Measurements from ENCODE around the gene MAP3K7CL.

MAP3K7CL gene

DNA sequence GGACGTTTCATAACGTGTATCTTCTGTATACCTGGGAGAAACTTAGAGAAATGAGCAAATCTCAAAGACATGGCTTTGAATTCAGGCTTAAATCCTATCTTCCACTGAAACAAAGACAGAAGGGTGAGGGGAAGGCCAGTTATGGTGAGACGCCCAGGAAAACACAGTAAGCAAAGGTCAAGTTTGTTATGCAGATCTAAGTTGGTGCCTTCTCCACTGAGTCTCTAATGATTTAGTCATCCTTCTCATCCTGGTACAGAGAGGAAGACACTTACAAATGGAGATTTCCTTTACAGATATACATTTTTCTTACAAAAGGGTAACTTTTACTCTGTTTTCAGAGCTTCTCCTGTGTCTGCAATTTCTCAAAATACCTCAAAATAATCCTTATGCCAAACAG lies 64.4 kb downstream of the MAP3K7CL start:
- no peak for TF ChIP-seq CTCF (IDR thresholded peaks at IDR 0.05; ENCODE audit: extremely low read depth, missing control alignments)
- no peak for DNase-seq (ENCODE audit: low spot score)

DNA sequence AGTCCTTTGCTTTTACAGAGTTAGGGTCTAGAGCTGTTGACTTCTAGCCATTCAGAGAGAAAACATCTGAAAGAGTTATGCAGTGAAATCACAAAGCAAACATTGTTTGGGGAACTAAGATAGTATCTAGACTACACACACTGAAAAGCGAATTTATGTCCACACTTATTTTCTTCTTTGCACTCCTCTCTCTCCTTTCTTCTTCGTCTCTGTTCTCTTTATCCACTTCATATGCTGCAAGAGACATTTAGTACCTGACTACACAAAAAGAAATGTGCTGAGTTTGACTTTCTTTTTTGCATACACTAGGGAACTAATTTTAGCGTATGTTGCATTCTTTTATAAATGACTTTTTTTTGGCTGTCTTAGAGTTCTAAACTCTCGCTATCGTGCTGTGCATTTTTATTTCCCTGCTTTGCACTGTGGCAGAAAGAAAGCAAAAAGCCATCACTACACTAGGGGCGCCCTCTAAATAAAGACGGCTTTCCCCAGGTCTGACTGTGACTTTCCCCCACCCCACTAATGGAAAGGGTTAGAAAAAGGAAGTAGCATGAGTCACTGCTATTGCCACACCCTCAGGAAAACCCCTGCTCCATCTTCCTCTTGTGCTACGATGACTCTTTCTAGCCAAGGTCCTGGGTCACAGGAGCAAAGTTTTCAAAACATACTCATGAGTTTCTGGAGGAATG lies 65.7 kb downstream of the MAP3K7CL start:
- peak; percentile 49 for TF ChIP-seq CTCF (IDR thresholded peaks at IDR 0.05; ENCODE audit: extremely low read depth, missing control alignments)
- DNase-seq (ENCODE audit: low spot score), result peak; percentile 79

DNA sequence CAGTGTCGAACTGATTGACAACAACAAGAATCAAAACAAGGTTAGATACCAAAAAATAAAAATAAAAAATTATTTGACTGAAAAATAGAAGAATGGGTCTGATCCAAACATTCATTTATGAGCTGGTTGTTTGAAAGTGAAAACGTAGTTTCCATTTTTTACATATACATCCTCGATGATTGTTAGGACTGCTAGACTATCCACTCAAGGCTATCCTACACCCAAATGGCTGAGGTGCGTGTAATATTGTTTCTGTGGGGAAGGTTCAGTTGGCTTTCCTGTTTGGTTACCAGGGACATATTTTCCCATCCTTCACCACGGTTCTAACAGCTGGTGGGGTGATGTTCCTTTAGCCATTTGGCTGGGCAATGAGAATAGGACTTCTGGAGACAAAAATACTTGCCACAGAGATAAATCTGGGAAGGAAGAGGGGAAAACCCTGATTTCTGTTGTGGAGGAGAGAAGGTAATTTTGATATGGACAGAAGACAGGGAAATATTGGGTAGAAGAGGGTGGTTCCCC lies 66.3 kb downstream of the MAP3K7CL start:
- DNase-seq (ENCODE audit: low spot score), result peak; percentile 10
- no peak for TF ChIP-seq CTCF (IDR thresholded peaks at IDR 0.05; ENCODE audit: extremely low read depth, missing control alignments)

DNA sequence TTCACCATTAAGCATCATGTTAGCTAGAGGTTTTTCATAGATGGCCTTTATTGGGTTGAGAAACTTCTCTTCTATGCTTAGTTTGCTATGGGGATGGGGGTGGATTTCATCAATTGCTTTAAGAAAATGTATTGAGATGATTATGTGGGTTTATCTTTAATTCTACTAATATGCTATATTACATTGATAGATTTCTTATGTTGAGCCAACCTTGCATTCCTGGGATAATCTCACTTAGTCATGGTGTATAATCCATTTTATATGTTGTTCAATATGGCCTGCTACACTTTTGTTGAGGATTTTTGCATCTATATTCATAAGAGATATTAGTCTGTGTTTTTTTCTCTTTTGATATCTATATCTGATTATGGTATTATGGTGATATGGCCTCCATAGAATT lies 70.7 kb downstream of the MAP3K7CL start:
- no peak for DNase-seq (ENCODE audit: low spot score)
- no peak for TF ChIP-seq CTCF (IDR thresholded peaks at IDR 0.05; ENCODE audit: extremely low read depth, missing control alignments)

DNA sequence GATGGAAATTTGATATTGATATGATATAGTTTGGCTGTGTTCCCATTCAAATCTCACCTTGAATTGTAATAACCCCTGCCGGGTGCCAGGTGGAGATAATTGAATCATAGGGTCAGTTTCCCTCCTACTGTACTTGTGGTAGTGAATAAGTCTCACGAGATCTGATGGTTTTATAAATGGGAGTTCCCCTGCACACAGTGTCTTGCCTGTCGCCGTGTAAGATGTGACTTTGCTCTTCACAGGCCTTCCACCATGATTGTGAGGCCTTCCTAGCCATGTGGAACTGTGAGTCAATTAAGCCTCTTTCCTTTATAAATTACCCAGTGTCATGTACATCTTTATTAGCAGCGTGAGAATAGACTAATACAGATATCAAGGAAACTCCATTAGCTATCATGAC lies 74.6 kb downstream of the MAP3K7CL start:
- no peak for TF ChIP-seq CTCF (IDR thresholded peaks at IDR 0.05; ENCODE audit: extremely low read depth, missing control alignments)
- DNase-seq (ENCODE audit: low spot score), result no peak

GRCh38 chr21:29205988-29206387 lies 75.5 kb downstream of the MAP3K7CL start:
- DNase-seq (ENCODE audit: low spot score), result no peak
- TF ChIP-seq CTCF (IDR thresholded peaks at IDR 0.05; ENCODE audit: extremely low read depth, missing control alignments), result no peak

GRCh38 chr21:29206445-29206844 lies 76.0 kb downstream of the MAP3K7CL start:
- DNase-seq (ENCODE audit: low spot score), result no peak
- no peak for TF ChIP-seq CTCF (IDR thresholded peaks at IDR 0.05; ENCODE audit: extremely low read depth, missing control alignments)
